Gastroesophageal sphincter (tissue), 3 donors: ENCODE data around the gene KCNMA1.

Experiments used
- POLR2A ChIP-seq, 2 donors: fragments of 450-650 bp; IDR thresholded peaks; one replicate each; pipeline ENCODE4 v1.6.1; 2017; ENCODE audit warnings: antibody characterized with exemption in 2 of 2, mild to moderate bottlenecking in 2 of 2, moderate library complexity in 1 of 2
- TF ChIP-seq, protein P1 (sequence below), 4 experiments: fragments of 200-600 bp in 2 of 4; fragments of 450-650 bp in 2 of 4; sonication (generic) in 1 of 4; IDR thresholded peaks; one replicate each; pipeline ENCODE4 v1.5.1; 2017 to 2019; ENCODE audit warnings: antibody characterized with exemption in 4 of 4, mild to moderate bottlenecking in 2 of 4, moderate library complexity in 2 of 4

DNA sequence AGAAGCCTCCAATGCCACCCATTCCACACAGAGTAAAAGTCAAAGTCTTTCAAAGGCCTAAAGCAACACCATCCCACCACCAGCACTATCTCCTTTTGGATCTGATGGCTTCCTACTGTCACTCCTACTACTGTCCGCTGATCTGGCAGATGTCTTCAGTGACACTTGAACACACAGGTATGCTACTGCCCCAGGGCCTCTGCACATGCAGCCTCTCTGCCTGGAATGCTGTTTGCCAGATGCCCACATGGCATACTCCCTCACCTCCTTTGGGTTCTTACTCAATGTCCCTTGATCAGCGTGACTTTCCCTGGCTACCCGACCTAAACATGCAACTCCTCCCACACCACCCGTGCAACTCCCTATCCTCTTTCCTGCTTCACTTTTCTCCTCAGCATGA lies 512.4 kb downstream of the KCNMA1 start:
- TF ChIP-seq, protein P1, sequence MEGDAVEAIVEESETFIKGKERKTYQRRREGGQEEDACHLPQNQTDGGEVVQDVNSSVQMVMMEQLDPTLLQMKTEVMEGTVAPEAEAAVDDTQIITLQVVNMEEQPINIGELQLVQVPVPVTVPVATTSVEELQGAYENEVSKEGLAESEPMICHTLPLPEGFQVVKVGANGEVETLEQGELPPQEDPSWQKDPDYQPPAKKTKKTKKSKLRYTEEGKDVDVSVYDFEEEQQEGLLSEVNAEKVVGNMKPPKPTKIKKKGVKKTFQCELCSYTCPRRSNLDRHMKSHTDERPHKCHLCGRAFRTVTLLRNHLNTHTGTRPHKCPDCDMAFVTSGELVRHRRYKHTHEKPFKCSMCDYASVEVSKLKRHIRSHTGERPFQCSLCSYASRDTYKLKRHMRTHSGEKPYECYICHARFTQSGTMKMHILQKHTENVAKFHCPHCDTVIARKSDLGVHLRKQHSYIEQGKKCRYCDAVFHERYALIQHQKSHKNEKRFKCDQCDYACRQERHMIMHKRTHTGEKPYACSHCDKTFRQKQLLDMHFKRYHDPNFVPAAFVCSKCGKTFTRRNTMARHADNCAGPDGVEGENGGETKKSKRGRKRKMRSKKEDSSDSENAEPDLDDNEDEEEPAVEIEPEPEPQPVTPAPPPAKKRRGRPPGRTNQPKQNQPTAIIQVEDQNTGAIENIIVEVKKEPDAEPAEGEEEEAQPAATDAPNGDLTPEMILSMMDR (IDR thresholded peaks at IDR 0.05): no peak
- no peak for TF ChIP-seq POLR2A (IDR thresholded peaks at IDR 0.05)
